GM23248 (cell line): Measurements from ENCODE around the gene AQP2. TPM values are rescaled to one million over a fixed set of nuclear protein-coding genes. Genes with fewer than 3 reads are reported as not detected.

Source experiments
- DNase-seq: peaks from one replicate; pipeline ENCODE4 v3.0.0-alpha.2; 2015
- H2AFZ ChIP-seq: fragments of 200-600 bp; sonication (generic); 2 replicates; pipeline ENCODE4 v1.6.1; 2016; ENCODE audit warnings: antibody characterized with exemption
- H3F3A ChIP-seq: fragments of 200-600 bp; sonication (generic); 2 replicates; pipeline ENCODE4 v1.6.1; 2016; ENCODE audit warnings: mild to moderate bottlenecking, antibody characterized with exemption, mixed run types; ENCODE audit not compliant: insufficient read depth
- H3K27ac ChIP-seq: fragments of 200-600 bp; sonication (generic); 2 replicates; pipeline ENCODE4 v1.5.1; 2016; ENCODE audit warnings: mild to moderate bottlenecking
- H3K27me3 ChIP-seq: fragments of 200-600 bp; sonication (generic); replicated peaks from 2 replicates; pipeline ENCODE4 v1.6.1; 2016; ENCODE audit warnings: mild to moderate bottlenecking; ENCODE audit not compliant: insufficient read depth
- H3K36me3 ChIP-seq: fragments of 200-600 bp; sonication (generic); 2 replicates; pipeline ENCODE4 v1.6.1; 2016; ENCODE audit warnings: low read depth, mild to moderate bottlenecking
- H3K4me1 ChIP-seq: fragments of 200-600 bp; sonication (generic); 2 replicates; pipeline ENCODE4 v1.6.1; 2016; ENCODE audit warnings: mild to moderate bottlenecking; ENCODE audit not compliant: insufficient read depth
- H3K4me2 ChIP-seq: fragments of 200-600 bp; sonication (generic); one replicate; pipeline ENCODE4 v1.6.1; 2016; ENCODE audit warnings: mild to moderate bottlenecking; ENCODE audit not compliant: unreplicated experiment
- H3K4me3 ChIP-seq: fragments of 200-600 bp; sonication (generic); 2 replicates; pipeline ENCODE4 v1.5.1; 2016; ENCODE audit warnings: mild to moderate bottlenecking
- H3K79me2 ChIP-seq: fragments of 200-600 bp; sonication (generic); 2 replicates; pipeline ENCODE4 v1.6.1; 2016; ENCODE audit warnings: mild to moderate bottlenecking; ENCODE audit not compliant: insufficient read depth
- H3K9ac ChIP-seq: fragments of 200-600 bp; sonication (generic); 2 replicates; pipeline ENCODE4 v1.6.1; 2016; ENCODE audit warnings: mild to moderate bottlenecking
- H3K9me2 ChIP-seq: fragments of 200-600 bp; sonication (generic); 2 replicates; pipeline ENCODE4 v1.6.1; 2016; ENCODE audit warnings: mixed run types, mild to moderate bottlenecking, moderate library complexity; ENCODE audit not compliant: insufficient read depth
- H3K9me3 ChIP-seq: fragments of 200-600 bp; sonication (generic); one replicate; pipeline ENCODE4 v1.6.1; 2017; ENCODE audit warnings: low read depth
- H4K20me1 ChIP-seq: fragments of 200-600 bp; sonication (generic); 2 replicates; pipeline ENCODE4 v1.6.0; 2016; ENCODE audit not compliant: insufficient read depth
- EZH2 ChIP-seq: fragments of 200-600 bp; sonication (generic); IDR thresholded peaks from 2 replicates; pipeline ENCODE4 v1.6.1; 2018; ENCODE audit warnings: antibody characterized with exemption, mild to moderate bottlenecking; ENCODE audit not compliant: insufficient read depth, poor library complexity, severe bottlenecking
- EZH2phosphoT487 ChIP-seq: fragments of 200-600 bp; sonication (generic); IDR thresholded peaks from 2 replicates; pipeline ENCODE4 v1.6.1; 2018; ENCODE audit warnings: antibody characterized with exemption, moderate library complexity, mild to moderate bottlenecking, low read depth; ENCODE audit not compliant: insufficient read depth
- WGBS, 2 experiments: methylation state at CpG; one replicate each; pipeline ENCODE4 v1.1.6; 2015 to 2017; ENCODE audit warnings: low lambda C conversion rate in 2 of 2, low coverage in 1 of 2; ENCODE audit errors: missing lambda C conversion rate in 2 of 2; 5-methylcytosine and 5-hydroxymethylcytosine counted together
- in situ Hi-C: fragments of 300-500 bp; cut with MboI; formaldehyde crosslinking; loops from 2 replicates; pipeline ENCODE4 v1.15.0; 2020
- polyA plus RNA-seq: library from polyadenylated mRNA; unstranded; fragments of >200 nt; fragmentation: Nextera tagmentation; extraction: Ambion mirVana; gene quantifications from 2 replicates; pipeline ENCODE4 v1.2.1, GENCODE V29; 2016
- total RNA-seq: library from RNA; depleted of rRNA; stranded (reverse); fragments of >200 nt; shearing (Covaris generic); gene quantifications from 2 replicates; pipeline ENCODE4 v1.2.3, GENCODE V29; 2014

The AQP2 gene
- total and polyA plus RNA-seq, 2 experiments from 2014 or later = not detected

GRCh38 chr12:49920241-49920914 lies 30.2 kb upstream of the AQP2 start:
- H3K79me2 ChIP-seq = no peaks in the 10 kb centered on the region
- H3F3A ChIP-seq = 0 out of 2 replicates have a peak, but pooled peaks cover 6% of the 10 kb centered on the region
- no peaks in the 10 kb centered on the region for H3K36me3 ChIP-seq
- DNase-seq = peak; percentile 81
- H3K27me3 ChIP-seq = no peaks in the 10 kb centered on the region
- H3K9ac ChIP-seq = no peak overlapping the region
- H2AFZ ChIP-seq = peak overlapping the region; percentile 40
- H3K4me3 ChIP-seq = 0 out of 2 replicates have a peak overlapping the region, but pooled peaks have one; percentile 19
- no peak for TF ChIP-seq EZH2phosphoT487
- TF ChIP-seq EZH2 = no peak
- no peak overlapping the region for H3K27ac ChIP-seq
- 41 to 48% methylated on average over 12 of the region's 12 CpGs for WGBS, 2 experiments
- H3K4me2 ChIP-seq = no peak overlapping the region
- H3K9me3 ChIP-seq = no peaks in the 10 kb centered on the region
- no peaks in the 10 kb centered on the region for H4K20me1 ChIP-seq
- no peaks in the 10 kb centered on the region for H3K9me2 ChIP-seq
- in situ Hi-C loops = no loop called here
- H3K4me1 ChIP-seq = peaks cover 14% of the 10 kb centered on the region

- Histone ChIP-seq H3K79me2 (no peaks in the 10 kb centered on the region), H3K4me2 (no peak overlapping the region), H3K4me3 (no peak overlapping the region), H3F3A (0 out of 2 replicates have a peak, but pooled peaks cover 6% of the 10 kb centered on the region), H4K20me1 (no peaks in the 10 kb centered on the region), H3K4me1 (peaks cover 14% of the 10 kb centered on the region), H3K9ac (no peak overlapping the region), H2AFZ (no peak overlapping the region), H3K27me3 (no peaks in the 10 kb centered on the region), H3K9me2 (no peaks in the 10 kb centered on the region), H3K27ac (no peak overlapping the region), H3K9me3 (no peaks in the 10 kb centered on the region), H3K36me3 (no peaks in the 10 kb centered on the region)
- TF ChIP-seq EZH2phosphoT487 (no peak), EZH2 (no peak)
- DNase-seq = no peak
- in situ Hi-C loops = no loop called here
- WGBS, 2 experiments = 96 to 97% methylated on average over 3 of the region's 3 CpGs
Measured at GRCh38 chr12:49920915-49921286, 29.6 kb upstream of the AQP2 start.

GRCh38 chr12:49921299-49921698 lies 29.2 kb upstream of the AQP2 start:
- Histone ChIP-seq H4K20me1 (no peaks in the 10 kb centered on the region), H3K9me2 (no peaks in the 10 kb centered on the region)
- WGBS, 2 experiments = 55% methylated on average over 3 of the region's 3 CpGs; no CpG with 5 or more reads in 1 of the 2 experiments

GRCh38 chr12:49921936-49922335 lies 28.6 kb upstream of the AQP2 start:
- Histone ChIP-seq H3K9ac (no peak overlapping the region), H3K4me3 (no peak overlapping the region), H3K9me3 (no peaks in the 10 kb centered on the region), H3K27ac (no peak overlapping the region), H3K9me2 (no peaks in the 10 kb centered on the region), H2AFZ (no peak overlapping the region), H3F3A (0 out of 2 replicates have a peak, but pooled peaks cover 6% of the 10 kb centered on the region), H3K27me3 (no peaks in the 10 kb centered on the region), H4K20me1 (no peaks in the 10 kb centered on the region), H3K79me2 (no peaks in the 10 kb centered on the region), H3K36me3 (no peaks in the 10 kb centered on the region), H3K4me2 (no peak overlapping the region), H3K4me1 (peaks cover 14% of the 10 kb centered on the region)
- WGBS, 2 experiments = 73 to 75% methylated on average over 6 of the region's 6 CpGs
- no peak for DNase-seq
- TF ChIP-seq EZH2phosphoT487 = no peak
- no peak for TF ChIP-seq EZH2
- in situ Hi-C loops = no loop called here

More at GRCh38 chr12:49921299-49921698, 29.2 kb upstream of the AQP2 start:
- Histone ChIP-seq H3K79me2 (no peaks in the 10 kb centered on the region), H3K27ac (no peak overlapping the region), H3K36me3 (no peaks in the 10 kb centered on the region), H3F3A (0 out of 2 replicates have a peak, but pooled peaks cover 6% of the 10 kb centered on the region), H3K4me3 (no peak overlapping the region), H3K4me1 (peaks cover 14% of the 10 kb centered on the region), H2AFZ (no peak overlapping the region), H3K27me3 (no peaks in the 10 kb centered on the region), H3K9me3 (no peaks in the 10 kb centered on the region), H3K4me2 (no peak overlapping the region), H3K9ac (no peak overlapping the region)
- no peak for TF ChIP-seq EZH2
- in situ Hi-C loops = no loop called here
- no peak for DNase-seq
